Endodermal cell (in vitro differentiated cells): ENCODE measurements around the gene LRRC9. TPM values are rescaled to one million over a fixed set of nuclear protein-coding genes. Genes with fewer than 3 reads are reported as not detected.

ENCODE experiments used
- DNase-seq: peaks from one replicate; pipeline ENCODE4 v3.0.0-alpha.2; 2017
- H3K27ac ChIP-seq: 2 replicates; pipeline ENCODE4 v1.5.1; 2013; ENCODE audit warnings: mild to moderate bottlenecking, low read depth, low read length, moderate library complexity
- H3K27me3 ChIP-seq: 2 replicates; pipeline ENCODE4 v1.6.1; 2013; ENCODE audit warnings: mild to moderate bottlenecking, low read length, moderate library complexity; ENCODE audit not compliant: insufficient read depth, control insufficient read depth, poor library complexity, severe bottlenecking
- H3K36me3 ChIP-seq: 2 replicates; pipeline ENCODE4 v1.7.0; 2013; ENCODE audit warnings: mild to moderate bottlenecking, low read length, moderate library complexity; ENCODE audit not compliant: control insufficient read depth, insufficient read depth
- H3K4me1 ChIP-seq: one replicate; pipeline ENCODE4 v1.7.0; 2013; ENCODE audit warnings: low read length; ENCODE audit not compliant: control insufficient read depth, insufficient read depth
- H3K4me3 ChIP-seq: 2 replicates; pipeline ENCODE4 v1.5.1; 2013; ENCODE audit warnings: mild to moderate bottlenecking, low read length, moderate library complexity
- H3K9ac ChIP-seq: 2 replicates; pipeline ENCODE4 v1.6.1; 2013; ENCODE audit warnings: mild to moderate bottlenecking, low read length, moderate library complexity; ENCODE audit not compliant: poor library complexity, severe bottlenecking; ENCODE audit errors: extremely low read depth
- H3K9me3 ChIP-seq: 2 replicates; pipeline ENCODE4 v1.6.1; 2013; ENCODE audit warnings: mild to moderate bottlenecking, low read length, moderate library complexity; ENCODE audit not compliant: control insufficient read depth
- H3K27ac Mint-ChIP-seq: 2 replicates; pipeline ENCODE4 v1.8.0; 2020; ENCODE audit warnings: mixed read lengths
- H3K27me3 Mint-ChIP-seq: 2 replicates; pipeline ENCODE4 v1.8.0; 2021; ENCODE audit warnings: mild to moderate bottlenecking, mixed read lengths; ENCODE audit not compliant: insufficient read depth
- H3K36me3 Mint-ChIP-seq: 2 replicates; pipeline ENCODE4 v1.8.0; 2020; ENCODE audit warnings: low read depth, mixed read lengths
- H3K4me1 Mint-ChIP-seq: 2 replicates; pipeline ENCODE4 v1.8.0; 2020; ENCODE audit warnings: mixed read lengths
- H3K4me3 Mint-ChIP-seq: 2 replicates; pipeline ENCODE4 v1.8.0; 2020; ENCODE audit warnings: mild to moderate bottlenecking, moderate library complexity, mixed read lengths
- H3K9me3 Mint-ChIP-seq: 2 replicates; pipeline ENCODE4 v1.8.0; 2020; ENCODE audit warnings: mild to moderate bottlenecking, mixed read lengths
- WGBS, 2 experiments: methylation state at CpG; one replicate each; pipeline versions ENCODE4 v1.1.5 to v1.1.7; 2013; ENCODE audit warnings: missing lambda C conversion rate in 2 of 2, mixed read lengths in 1 of 2; ENCODE audit not compliant: insufficient coverage in 1 of 2, insufficient read length in 1 of 2; 5-methylcytosine and 5-hydroxymethylcytosine counted together
- total RNA-seq, 2 donors: library from RNA; stranded (reverse); fragmentation: NEBNext Ultra II Directional in 1 of 2; extraction: Animal tissue kit (Norgen Biotek cat#: 25700) in 1 of 2; gene quantifications; 2 replicates in 1 of 2; 3 replicates in 1 of 2; pipeline ENCODE4 v1.2.1, GENCODE V29; 2021
- TF ChIP-seq, protein P1 (sequence below): fragments of 200-600 bp; sonication (generic); conservative IDR thresholded peaks from 2 replicates; pipeline ENCODE4 v1.5.0; 2021; ENCODE audit warnings: antibody characterized with exemption, mild to moderate bottlenecking

The LRRC9 gene
- total RNA-seq, 2 donors from 2014 or later: 3.0 to 3.5 TPM

DNA sequence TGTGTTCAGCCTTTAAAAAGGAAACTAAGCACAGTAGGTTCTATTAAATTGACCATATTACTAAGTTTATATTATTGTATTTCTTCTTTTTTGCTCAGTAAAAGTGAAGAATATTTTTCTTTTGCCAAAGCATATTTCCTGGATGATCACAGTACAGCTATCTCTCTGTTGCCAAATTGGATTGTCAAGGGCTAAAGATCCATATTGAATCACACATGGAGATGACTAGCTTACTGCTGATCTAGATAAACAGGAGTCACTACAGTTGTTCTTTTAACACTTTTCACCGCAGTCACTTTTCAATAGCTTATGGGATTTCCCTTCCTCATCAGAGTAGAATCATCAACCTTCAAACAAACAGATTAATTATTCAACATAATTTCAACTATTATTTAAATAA is 78.6 kb downstream of the LRRC9 start:
- no peak for DNase-seq
- no peaks in the 10 kb centered on the region for H3K4me1 Mint-ChIP-seq
- no peaks in the 10 kb centered on the region for H3K36me3 Mint-ChIP-seq
- Histone ChIP-seq H3K9ac (no peak overlapping the region), H3K27me3 (no peaks in the 10 kb centered on the region), H3K4me1 (no peaks in the 10 kb centered on the region), H3K27ac (no peak overlapping the region), H3K9me3 (no peaks in the 10 kb centered on the region), H3K4me3 (no peak overlapping the region), H3K36me3 (no peaks in the 10 kb centered on the region)
- H3K4me3 Mint-ChIP-seq: no peak overlapping the region
- no peaks in the 10 kb centered on the region for H3K27me3 Mint-ChIP-seq
- no peak overlapping the region for H3K27ac Mint-ChIP-seq
- TF ChIP-seq, protein P1, sequence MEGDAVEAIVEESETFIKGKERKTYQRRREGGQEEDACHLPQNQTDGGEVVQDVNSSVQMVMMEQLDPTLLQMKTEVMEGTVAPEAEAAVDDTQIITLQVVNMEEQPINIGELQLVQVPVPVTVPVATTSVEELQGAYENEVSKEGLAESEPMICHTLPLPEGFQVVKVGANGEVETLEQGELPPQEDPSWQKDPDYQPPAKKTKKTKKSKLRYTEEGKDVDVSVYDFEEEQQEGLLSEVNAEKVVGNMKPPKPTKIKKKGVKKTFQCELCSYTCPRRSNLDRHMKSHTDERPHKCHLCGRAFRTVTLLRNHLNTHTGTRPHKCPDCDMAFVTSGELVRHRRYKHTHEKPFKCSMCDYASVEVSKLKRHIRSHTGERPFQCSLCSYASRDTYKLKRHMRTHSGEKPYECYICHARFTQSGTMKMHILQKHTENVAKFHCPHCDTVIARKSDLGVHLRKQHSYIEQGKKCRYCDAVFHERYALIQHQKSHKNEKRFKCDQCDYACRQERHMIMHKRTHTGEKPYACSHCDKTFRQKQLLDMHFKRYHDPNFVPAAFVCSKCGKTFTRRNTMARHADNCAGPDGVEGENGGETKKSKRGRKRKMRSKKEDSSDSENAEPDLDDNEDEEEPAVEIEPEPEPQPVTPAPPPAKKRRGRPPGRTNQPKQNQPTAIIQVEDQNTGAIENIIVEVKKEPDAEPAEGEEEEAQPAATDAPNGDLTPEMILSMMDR: no peak
- H3K9me3 Mint-ChIP-seq: no peaks in the 10 kb centered on the region
- 86 to 95% methylated on average over 1 of the region's 1 CpG for WGBS, 2 experiments

DNA sequence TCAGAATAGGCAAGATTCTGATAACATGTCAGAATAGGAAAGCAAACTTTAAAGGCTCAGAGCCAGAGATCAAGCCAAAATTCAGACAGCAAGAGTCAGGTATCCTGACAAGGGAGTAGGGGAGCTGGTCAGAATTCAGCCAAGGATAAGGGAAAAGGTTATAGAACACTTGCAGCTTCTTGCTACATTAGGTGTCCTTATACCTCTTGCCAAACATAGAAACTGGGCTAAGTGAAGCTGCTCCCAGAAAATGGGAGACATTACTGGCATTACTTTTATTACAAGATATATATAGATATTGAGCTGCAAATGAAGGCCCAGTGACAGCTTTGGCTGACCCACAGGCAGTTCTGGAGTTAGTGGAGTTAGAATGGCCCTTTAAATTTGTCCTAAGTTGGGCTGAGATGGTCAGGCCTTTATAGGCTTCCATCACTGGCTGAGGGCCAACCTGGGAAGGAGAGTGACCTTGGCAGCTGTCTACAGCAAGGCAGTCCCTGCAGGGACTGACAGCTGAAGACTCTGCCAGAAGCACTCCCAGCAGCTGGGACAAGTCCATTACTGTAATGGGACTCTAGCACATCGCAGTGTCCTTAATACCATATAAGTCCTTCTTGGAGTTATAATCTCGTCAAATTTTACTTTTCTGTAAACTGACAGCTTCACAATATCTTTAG is 83.0 kb downstream of the LRRC9 start:
- Mint-ChIP-seq H3K9me3 (no peaks in the 10 kb centered on the region), H3K4me1 (no peaks in the 10 kb centered on the region), H3K27ac (no peak overlapping the region), H3K4me3 (no peak overlapping the region), H3K27me3 (no peaks in the 10 kb centered on the region), H3K36me3 (no peaks in the 10 kb centered on the region)
- no peak for DNase-seq
- Histone ChIP-seq H3K9ac (no peak overlapping the region), H3K9me3 (no peaks in the 10 kb centered on the region), H3K4me1 (no peaks in the 10 kb centered on the region), H3K27ac (no peak overlapping the region), H3K36me3 (no peaks in the 10 kb centered on the region), H3K27me3 (no peaks in the 10 kb centered on the region), H3K4me3 (no peak overlapping the region)
- TF ChIP-seq, protein P1: no peak
- WGBS, 2 experiments: 89 to 90% methylated on average over 2 of the region's 2 CpGs

DNA sequence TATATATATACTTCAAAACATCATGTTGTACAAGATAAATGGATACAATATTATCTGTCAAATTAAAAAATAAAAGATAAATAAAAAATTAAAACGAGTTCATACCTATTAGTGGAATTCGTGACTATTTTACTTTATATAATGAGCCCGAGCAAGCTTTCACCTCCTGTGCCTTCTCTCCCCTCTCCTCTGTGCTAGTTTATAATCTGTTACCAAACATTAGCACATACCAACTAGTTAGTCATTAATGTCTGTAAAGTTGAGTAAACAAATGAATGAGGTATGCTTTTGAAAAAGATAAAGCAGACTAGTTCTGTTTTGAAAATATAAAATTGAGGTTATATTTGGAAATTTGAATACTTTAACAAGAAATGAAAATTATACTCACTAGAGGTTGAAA is 84.0 kb downstream of the LRRC9 start:
- TF ChIP-seq, protein P1: no peak
- WGBS, 2 experiments: 76% methylated on average over 3 of the region's 3 CpGs; no CpG with 5 or more reads in 1 of the 2 experiments
- H3K36me3 Mint-ChIP-seq: no peaks in the 10 kb centered on the region

More for the DNA sequence above, 84.0 kb downstream of the LRRC9 start:
- H3K4me3 Mint-ChIP-seq: no peak overlapping the region
- H3K9me3 Mint-ChIP-seq: peaks cover 5% of the 10 kb centered on the region
- H3K27ac ChIP-seq: no peak overlapping the region
- H3K4me3 ChIP-seq: no peak overlapping the region
- H3K27ac Mint-ChIP-seq: no peak overlapping the region
- no peaks in the 10 kb centered on the region for H3K4me1 ChIP-seq
- no peaks in the 10 kb centered on the region for H3K4me1 Mint-ChIP-seq
- no peak overlapping the region for H3K9ac ChIP-seq
- DNase-seq: no peak
- H3K9me3 ChIP-seq: no peaks in the 10 kb centered on the region
- H3K36me3 ChIP-seq: no peaks in the 10 kb centered on the region
- H3K27me3 Mint-ChIP-seq: no peaks in the 10 kb centered on the region
- no peaks in the 10 kb centered on the region for H3K27me3 ChIP-seq
